ENCODE data around the gene DNHD1.
"Not testable (repeated sequence)": the region's sequence is repeated elsewhere in the genome, so short reads cannot be mapped to it uniquely, and the experiment has no call there.

Gene DNHD1

DNA sequence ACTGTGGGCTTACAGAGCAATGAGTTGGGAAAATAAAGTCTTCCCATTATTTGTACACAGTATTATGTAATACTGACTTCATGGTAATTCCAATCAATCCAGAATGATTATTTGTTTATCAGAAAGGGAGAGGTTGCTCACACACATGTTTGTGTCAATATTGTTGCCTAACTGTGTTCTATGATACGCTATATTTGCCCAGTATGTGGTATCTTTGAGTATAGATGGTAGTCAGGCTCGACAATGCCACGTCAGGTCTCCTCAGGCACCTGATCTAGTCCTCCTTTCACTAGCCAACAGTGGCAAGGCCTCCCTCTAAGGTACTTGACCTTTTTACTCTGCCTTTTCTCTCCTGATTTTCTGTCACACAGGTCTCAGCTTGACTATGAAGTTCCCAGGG is 5.3 kb downstream of the DNHD1 start:
- no peak for TF ChIP-seq CTCF (IDR thresholded peaks at IDR 0.05; ENCODE audit: insufficient read depth, low read depth, low read length, missing control alignments)
- H3K4me3 ChIP-seq (ENCODE audit: low read length) = no peak overlapping the region
- DNase-seq (ENCODE audit: low read depth) = no peak

- H3K4me3 ChIP-seq (ENCODE audit: low read length) = no peak overlapping the region
- DNase-seq (ENCODE audit: low read depth) = no peak
- no peak for TF ChIP-seq CTCF (IDR thresholded peaks at IDR 0.05; ENCODE audit: insufficient read depth, low read depth, low read length, missing control alignments)
Measured at GRCh38 chr11:6504166-6504565, 7.1 kb downstream of the DNHD1 start.

GRCh38 chr11:6505577-6506240 is 8.6 kb downstream of the DNHD1 start:
- DNase-seq (ENCODE audit: low read depth) = peak; percentile 89
- no peak overlapping the region for H3K4me3 ChIP-seq (ENCODE audit: low read length)
- peak; percentile 75 for TF ChIP-seq CTCF (IDR thresholded peaks at IDR 0.05; ENCODE audit: insufficient read depth, low read depth, low read length, missing control alignments)

DNA sequence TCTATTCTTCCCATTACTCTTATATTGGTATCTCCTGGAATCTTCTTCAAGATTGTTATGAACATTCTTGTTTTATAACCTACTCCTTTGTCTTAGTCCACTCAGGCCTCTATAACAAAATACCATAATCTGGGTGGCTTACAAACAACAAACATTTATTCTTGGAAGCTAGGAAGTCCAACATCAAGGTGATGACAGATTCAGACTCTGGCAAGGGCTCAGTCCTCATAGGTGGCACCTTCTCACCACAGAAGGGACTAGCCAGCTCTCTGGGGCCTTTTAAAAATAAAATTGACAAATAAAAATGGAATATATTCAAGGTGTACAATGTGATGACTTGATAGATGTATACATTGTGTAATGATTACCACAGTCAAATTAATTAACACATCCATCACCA is 19.8 kb downstream of the DNHD1 start:
- DNase-seq (ENCODE audit: low read depth) = no peak
- no peak overlapping the region for H3K4me3 ChIP-seq (ENCODE audit: low read length)
- TF ChIP-seq CTCF (IDR thresholded peaks at IDR 0.05; ENCODE audit: insufficient read depth, low read depth, low read length, missing control alignments) = no peak

GRCh38 chr11:6520265-6520664 is 23.2 kb downstream of the DNHD1 start:
- no peak for DNase-seq (ENCODE audit: low read depth)
- no peak for TF ChIP-seq CTCF (IDR thresholded peaks at IDR 0.05; ENCODE audit: insufficient read depth, low read depth, low read length, missing control alignments)
- no peak overlapping the region for H3K4me3 ChIP-seq (ENCODE audit: low read length)

- DNase-seq (ENCODE audit: low read depth); H3K4me3 ChIP-seq (ENCODE audit: low read length): not testable (repeated sequence)
Measured at GRCh38 chr11:6521946-6522345, 24.9 kb downstream of the DNHD1 start.

DNA sequence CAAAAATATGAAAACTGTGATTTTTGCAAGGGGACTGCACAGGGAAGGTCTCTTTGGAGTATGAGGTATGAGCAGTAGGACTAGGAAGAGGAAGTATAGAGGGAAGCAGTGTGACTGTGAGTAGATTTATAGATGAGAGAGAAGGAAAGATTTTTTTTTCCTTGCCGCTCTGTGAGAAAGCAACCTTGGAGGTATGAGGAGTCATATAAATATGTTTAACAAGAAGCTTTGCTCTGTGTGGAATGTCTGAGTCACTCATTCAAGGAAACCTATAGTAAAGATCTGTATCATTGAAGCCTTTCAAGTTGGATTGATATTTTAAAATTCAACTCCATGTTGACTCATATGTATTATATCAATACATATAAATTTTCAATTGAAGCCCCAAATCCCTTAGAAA is 26.2 kb downstream of the DNHD1 start:
- peak; percentile 75 for DNase-seq (ENCODE audit: low read depth)
- no peak for TF ChIP-seq CTCF (IDR thresholded peaks at IDR 0.05; ENCODE audit: insufficient read depth, low read depth, low read length, missing control alignments)
- H3K4me3 ChIP-seq (ENCODE audit: low read length) = no peak overlapping the region

All from epithelial cell of esophagus (primary cell).